ENCODE results near the gene ATRN. TPM values are rescaled to one million over a fixed set of nuclear protein-coding genes. Genes with fewer than 3 reads are reported as not detected.
A peak's percentile ranks its signal among the peaks of the same experiment; 100 is the strongest.
"Not testable (repeated sequence)": the region's sequence is repeated elsewhere in the genome, so short reads cannot be mapped to it uniquely, and the experiment has no call there.

The ATRN gene
- total RNA-seq, 1 donor from 2014 or later: 50.2 TPM

DNA sequence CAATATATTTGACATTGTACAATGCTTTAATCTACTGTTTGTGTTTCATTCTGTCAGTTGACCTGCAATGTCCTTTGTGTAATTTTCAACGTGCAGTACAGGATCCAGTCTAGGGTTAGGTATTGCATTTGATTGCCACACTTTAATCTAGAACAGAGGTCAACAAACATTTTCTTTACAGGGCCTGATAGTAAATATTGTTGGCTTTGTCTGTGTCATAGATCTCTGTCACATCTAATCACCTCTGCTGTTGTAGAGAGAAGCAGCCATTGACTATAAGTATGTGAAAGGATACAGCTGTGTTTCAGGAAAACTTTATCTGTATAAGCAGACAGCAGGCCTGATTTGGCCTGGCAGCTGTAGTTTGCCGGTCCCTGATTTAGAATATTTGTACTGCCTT is 39.3 kb downstream of the ATRN start:
- TF ChIP-seq, protein P1, sequence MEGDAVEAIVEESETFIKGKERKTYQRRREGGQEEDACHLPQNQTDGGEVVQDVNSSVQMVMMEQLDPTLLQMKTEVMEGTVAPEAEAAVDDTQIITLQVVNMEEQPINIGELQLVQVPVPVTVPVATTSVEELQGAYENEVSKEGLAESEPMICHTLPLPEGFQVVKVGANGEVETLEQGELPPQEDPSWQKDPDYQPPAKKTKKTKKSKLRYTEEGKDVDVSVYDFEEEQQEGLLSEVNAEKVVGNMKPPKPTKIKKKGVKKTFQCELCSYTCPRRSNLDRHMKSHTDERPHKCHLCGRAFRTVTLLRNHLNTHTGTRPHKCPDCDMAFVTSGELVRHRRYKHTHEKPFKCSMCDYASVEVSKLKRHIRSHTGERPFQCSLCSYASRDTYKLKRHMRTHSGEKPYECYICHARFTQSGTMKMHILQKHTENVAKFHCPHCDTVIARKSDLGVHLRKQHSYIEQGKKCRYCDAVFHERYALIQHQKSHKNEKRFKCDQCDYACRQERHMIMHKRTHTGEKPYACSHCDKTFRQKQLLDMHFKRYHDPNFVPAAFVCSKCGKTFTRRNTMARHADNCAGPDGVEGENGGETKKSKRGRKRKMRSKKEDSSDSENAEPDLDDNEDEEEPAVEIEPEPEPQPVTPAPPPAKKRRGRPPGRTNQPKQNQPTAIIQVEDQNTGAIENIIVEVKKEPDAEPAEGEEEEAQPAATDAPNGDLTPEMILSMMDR (IDR thresholded peaks at IDR 0.05): no peak
- Mint-ChIP-seq H3K27me3 (ENCODE audit: unreplicated experiment) (no peaks in the 10 kb centered on the region), H3K27ac (ENCODE audit: unreplicated experiment) (no peak overlapping the region), H3K36me3 (ENCODE audit: unreplicated experiment) (no peaks in the 10 kb centered on the region), H3K4me3 (ENCODE audit: unreplicated experiment) (no peak overlapping the region), H3K9me3 (ENCODE audit: unreplicated experiment) (no peaks in the 10 kb centered on the region), H3K4me1 (ENCODE audit: unreplicated experiment) (peaks cover under 1% of the 10 kb centered on the region)
- DNase-seq (ENCODE audit: extremely low spot score, unreplicated experiment): no peak

DNA sequence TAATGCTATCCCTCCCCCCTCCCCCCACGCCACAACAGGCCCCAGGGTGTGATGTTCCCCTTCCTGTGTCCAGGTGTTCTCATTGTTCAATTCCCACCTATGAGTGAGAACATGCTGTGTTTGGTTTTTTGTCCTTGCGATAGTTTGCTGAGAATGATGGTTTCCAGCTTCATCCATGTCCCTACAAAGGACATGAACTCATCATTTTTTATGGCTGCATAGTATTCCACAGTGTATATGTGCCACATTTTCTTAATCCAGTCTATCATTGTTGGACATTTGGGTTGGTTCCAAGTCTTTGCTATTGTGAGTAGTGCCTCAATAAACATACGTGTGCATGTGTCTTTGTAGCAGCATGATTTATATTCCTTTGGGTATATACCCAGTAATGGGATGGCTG is 41.4 kb downstream of the ATRN start:
- H3K27ac Mint-ChIP-seq (ENCODE audit: unreplicated experiment); H3K27me3 Mint-ChIP-seq (ENCODE audit: unreplicated experiment); DNase-seq (ENCODE audit: extremely low spot score, unreplicated experiment); H3K4me3 Mint-ChIP-seq (ENCODE audit: unreplicated experiment); H3K36me3 Mint-ChIP-seq (ENCODE audit: unreplicated experiment); H3K9me3 Mint-ChIP-seq (ENCODE audit: unreplicated experiment): not testable (repeated sequence)
- peaks cover 10% of the 10 kb centered on the region for H3K4me1 Mint-ChIP-seq (ENCODE audit: unreplicated experiment)

DNA sequence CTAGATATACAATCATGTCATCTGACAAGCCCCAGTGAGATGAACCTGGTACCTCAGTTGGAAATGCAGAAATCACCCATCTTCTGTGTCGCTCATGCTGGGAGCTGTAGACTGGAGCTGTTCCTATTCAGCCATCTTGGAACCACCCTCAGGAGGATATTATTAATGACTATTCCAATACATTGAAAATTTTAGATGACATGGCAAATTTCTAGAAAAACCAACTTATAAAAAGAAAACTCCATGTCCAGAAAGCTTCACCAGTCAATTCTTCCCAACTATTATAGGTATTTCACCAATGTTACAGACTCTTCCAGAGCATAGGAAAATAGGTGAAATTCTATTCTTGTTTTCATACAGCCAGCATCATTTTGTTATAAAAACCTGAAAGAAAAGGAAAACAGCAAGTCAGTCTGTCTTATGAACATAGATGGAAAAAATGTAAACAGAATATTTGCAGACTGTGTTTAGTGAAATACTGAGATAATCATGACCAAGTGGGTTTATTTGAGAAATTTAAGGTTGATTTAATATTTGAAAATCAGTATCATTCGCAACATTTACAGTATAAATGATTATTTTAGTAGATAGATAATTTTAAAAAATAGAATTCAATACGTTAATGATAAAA is 43.3 kb downstream of the ATRN start:
- TF ChIP-seq, protein P1 (IDR thresholded peaks at IDR 0.05): no peak
- H3K27me3 Mint-ChIP-seq (ENCODE audit: unreplicated experiment): no peaks in the 10 kb centered on the region
- peaks cover 10% of the 10 kb centered on the region for H3K4me1 Mint-ChIP-seq (ENCODE audit: unreplicated experiment)
- no peak for DNase-seq (ENCODE audit: extremely low spot score, unreplicated experiment)
- no peaks in the 10 kb centered on the region for H3K9me3 Mint-ChIP-seq (ENCODE audit: unreplicated experiment)
- no peak overlapping the region for H3K4me3 Mint-ChIP-seq (ENCODE audit: unreplicated experiment)
- no peaks in the 10 kb centered on the region for H3K36me3 Mint-ChIP-seq (ENCODE audit: unreplicated experiment)
- H3K27ac Mint-ChIP-seq (ENCODE audit: unreplicated experiment): no peak overlapping the region

DNA sequence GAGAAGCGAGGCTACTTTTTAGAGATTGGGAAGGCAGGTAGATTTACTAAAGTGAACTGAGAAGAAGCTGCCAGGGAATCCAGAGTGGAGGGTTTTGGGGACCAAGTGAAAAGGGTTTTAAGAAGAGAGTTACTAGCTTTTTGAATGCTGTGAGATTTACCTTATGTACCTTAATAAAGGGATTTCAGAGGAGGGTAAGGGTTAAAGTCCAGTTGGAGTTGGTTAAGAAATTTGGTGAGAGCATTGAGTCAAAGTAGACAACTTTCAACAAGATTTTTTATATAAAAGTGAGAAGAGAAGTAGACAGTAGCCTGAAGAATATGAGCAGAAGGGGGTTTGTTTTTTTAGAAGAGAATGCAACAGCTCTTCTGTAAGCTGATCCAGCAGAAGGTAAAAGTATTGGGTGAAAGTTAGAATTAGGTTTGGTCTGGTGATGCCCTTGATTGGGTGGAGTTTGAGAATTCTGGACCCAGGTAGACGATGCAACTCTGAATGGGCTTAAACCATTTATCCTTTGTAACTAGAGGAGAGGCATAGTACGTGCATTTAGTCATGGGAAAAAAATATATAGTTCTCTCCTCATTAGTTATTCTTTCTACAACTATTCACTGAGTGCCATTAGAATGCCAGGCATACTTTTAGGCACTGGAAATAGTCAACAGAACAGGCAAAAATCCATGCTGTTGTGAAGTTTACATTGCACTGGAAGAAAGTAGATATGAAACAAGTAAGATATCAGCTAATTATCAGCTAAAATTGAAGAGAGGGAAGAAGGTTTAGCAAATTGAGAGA is 44.8 kb downstream of the ATRN start:
- no peaks in the 10 kb centered on the region for H3K27me3 Mint-ChIP-seq (ENCODE audit: unreplicated experiment)
- H3K27ac Mint-ChIP-seq (ENCODE audit: unreplicated experiment): peak overlapping the region; percentile 50
- DNase-seq (ENCODE audit: extremely low spot score, unreplicated experiment): no peak
- peaks cover 10% of the 10 kb centered on the region for H3K4me1 Mint-ChIP-seq (ENCODE audit: unreplicated experiment)
- TF ChIP-seq, protein P1 (IDR thresholded peaks at IDR 0.05): no peak
- H3K9me3 Mint-ChIP-seq (ENCODE audit: unreplicated experiment): peaks cover 2% of the 10 kb centered on the region
- H3K4me3 Mint-ChIP-seq (ENCODE audit: unreplicated experiment): no peak overlapping the region
- H3K36me3 Mint-ChIP-seq (ENCODE audit: unreplicated experiment): peaks cover 4% of the 10 kb centered on the region

DNA sequence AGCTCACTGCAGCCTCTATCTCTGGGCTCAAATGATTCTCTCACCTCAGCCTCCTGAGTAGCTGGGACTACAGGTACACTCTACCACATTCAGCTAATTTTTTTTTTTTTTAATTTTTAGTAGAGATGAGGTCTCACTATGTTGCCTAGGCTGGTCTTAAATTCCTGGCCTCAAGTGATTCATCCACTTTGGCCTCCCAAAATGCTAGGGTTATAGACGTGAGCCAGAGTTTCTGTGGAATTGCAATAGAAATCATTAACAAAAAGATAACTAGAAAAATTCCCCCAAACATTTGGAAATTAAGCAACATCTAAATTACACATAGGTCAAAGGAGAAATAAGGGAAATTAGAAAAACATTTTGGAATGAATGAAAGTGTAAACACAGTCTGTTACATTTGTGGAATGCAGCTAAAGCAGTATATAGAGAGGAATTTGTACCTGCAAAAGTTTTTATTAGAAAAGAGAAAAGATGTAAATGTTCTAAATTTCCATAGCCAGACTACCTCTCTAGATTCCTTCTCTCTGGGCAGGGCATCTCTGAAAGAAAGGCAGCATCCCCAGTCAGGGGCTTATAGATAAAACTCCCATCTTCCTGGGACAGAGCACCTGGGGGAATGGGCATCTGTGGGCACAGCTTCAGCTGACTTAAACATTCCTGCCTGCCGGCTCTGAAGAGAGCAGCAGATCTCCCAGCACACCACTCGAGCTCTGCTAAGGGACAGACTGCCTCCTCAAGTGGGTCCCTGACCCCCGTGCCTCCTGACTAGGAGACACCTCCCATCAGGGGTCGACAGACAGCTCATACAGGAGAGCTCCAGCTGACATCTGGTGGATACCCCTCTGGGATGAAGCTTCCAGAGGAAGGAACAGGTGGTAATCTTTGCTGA is 51.3 kb downstream of the ATRN start:
- H3K36me3 Mint-ChIP-seq (ENCODE audit: unreplicated experiment): peaks cover 25% of the 10 kb centered on the region
- no peaks in the 10 kb centered on the region for H3K27me3 Mint-ChIP-seq (ENCODE audit: unreplicated experiment)

DNA sequence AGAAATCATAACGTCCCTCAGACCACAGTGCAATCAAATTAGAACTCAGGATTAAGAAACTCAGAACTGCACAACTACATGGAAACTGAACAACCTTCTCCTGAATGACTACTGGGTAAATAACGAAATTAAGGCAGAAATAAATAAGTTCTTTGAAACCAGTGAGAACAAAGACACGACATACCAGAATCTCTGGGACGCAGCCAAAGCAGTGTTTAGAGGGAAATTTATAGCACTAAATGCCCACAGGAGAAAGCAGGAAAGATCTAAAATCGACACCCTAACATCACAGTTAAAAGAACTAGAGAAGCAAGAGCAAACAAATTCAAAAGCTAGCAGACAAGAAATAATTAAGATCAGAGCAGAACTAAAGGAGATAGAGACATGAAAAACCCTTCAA is 53.9 kb downstream of the ATRN start:
- H3K27ac Mint-ChIP-seq (ENCODE audit: unreplicated experiment); H3K4me3 Mint-ChIP-seq (ENCODE audit: unreplicated experiment); H3K4me1 Mint-ChIP-seq (ENCODE audit: unreplicated experiment); H3K27me3 Mint-ChIP-seq (ENCODE audit: unreplicated experiment); DNase-seq (ENCODE audit: extremely low spot score, unreplicated experiment): not testable (repeated sequence)
- peaks cover 28% of the 10 kb centered on the region for H3K9me3 Mint-ChIP-seq (ENCODE audit: unreplicated experiment)
- H3K36me3 Mint-ChIP-seq (ENCODE audit: unreplicated experiment): peaks cover 23% of the 10 kb centered on the region

More for the DNA sequence above, 51.3 kb downstream of the ATRN start:
- no peak overlapping the region for H3K27ac Mint-ChIP-seq (ENCODE audit: unreplicated experiment)
- H3K4me3 Mint-ChIP-seq (ENCODE audit: unreplicated experiment): no peak overlapping the region
- TF ChIP-seq, protein P1 (IDR thresholded peaks at IDR 0.05): no peak
- H3K9me3 Mint-ChIP-seq (ENCODE audit: unreplicated experiment): peaks cover 28% of the 10 kb centered on the region
- H3K4me1 Mint-ChIP-seq (ENCODE audit: unreplicated experiment): no peaks in the 10 kb centered on the region
- no peak for DNase-seq (ENCODE audit: extremely low spot score, unreplicated experiment)

All from osteocyte (in vitro differentiated cells).